Skeletal muscle satellite cell (primary cell): ENCODE data around the gene PALLD.

Experiments
- H3K27me3 ChIP-seq: 2 replicates; pipeline ENCODE4 v1.7.0; 2013; ENCODE audit warnings: low read length; ENCODE audit not compliant: control insufficient read depth, insufficient read depth
- H3K36me3 ChIP-seq: 2 replicates; pipeline ENCODE4 v1.7.0; 2013; ENCODE audit warnings: mild to moderate bottlenecking, control low read depth, low read length; ENCODE audit not compliant: insufficient read depth
- H3K4me1 ChIP-seq: 2 replicates; pipeline ENCODE4 v1.7.0; 2013; ENCODE audit warnings: low read length; ENCODE audit not compliant: control insufficient read depth, insufficient read depth
- H3K4me2 ChIP-seq: 2 replicates; pipeline ENCODE4 v1.7.0; 2013; ENCODE audit warnings: mild to moderate bottlenecking, low read length
- H3K4me3 ChIP-seq: 2 replicates; pipeline ENCODE4 v1.7.0; 2013; ENCODE audit warnings: low read length
- H3K9ac ChIP-seq: 2 replicates; pipeline ENCODE4 v1.7.0; 2013; ENCODE audit warnings: mild to moderate bottlenecking, low read depth, low read length, moderate library complexity
- H3K9me3 ChIP-seq: replicated peaks from 2 replicates; pipeline ENCODE4 v1.7.0; 2013; ENCODE audit warnings: mild to moderate bottlenecking, control low read depth, low read length

PALLD gene

DNA sequence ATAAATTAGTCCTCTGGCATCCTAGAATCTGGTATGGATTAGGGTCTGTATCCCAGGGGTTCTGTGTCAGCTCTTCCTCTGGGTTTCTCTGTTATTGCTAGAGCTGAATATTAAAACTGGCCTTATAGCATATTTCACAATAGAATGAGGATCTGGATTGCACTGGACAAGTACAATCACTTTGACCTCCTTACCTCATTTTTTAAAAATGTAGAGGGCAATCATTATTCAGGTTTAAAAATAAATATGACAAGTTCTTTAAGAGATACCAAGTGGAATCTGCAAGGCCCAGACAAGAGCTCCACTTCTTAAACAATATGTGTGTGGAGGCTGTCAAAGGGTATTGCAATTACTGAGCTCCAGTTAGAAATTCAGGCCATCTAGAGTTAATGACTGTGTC, 1.4 kb downstream of the PALLD start:
- Histone ChIP-seq H3K36me3 (no peaks in the 10 kb centered on the region), H3K4me3 (no peak overlapping the region), H3K9ac (peak overlapping the region; percentile 65), H3K9me3 (no peaks in the 10 kb centered on the region), H3K27me3 (no peaks in the 10 kb centered on the region), H3K4me1 (peaks cover 15% of the 10 kb centered on the region), H3K4me2 (peak overlapping the region; percentile 26)

DNA sequence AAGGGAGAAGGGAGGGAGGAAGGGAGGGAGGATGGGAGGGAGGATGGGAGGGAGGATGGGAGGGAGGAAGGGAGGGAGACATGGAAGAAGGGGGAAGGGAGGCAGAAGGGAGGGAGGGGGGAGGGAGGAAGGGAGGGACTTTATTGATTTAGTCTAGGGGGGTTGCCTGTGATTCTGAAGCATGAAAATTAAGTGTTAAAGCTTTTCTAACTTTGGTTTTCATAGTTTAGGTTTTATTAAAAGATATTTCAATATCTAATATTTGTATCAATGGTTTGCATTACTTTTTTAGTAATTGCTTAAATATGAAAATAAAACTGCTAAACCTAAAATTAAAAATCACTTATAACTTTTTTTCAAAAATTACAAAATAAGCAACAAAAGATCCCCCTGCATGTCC, 2.4 kb downstream of the PALLD start:
- Histone ChIP-seq H3K36me3 (no peaks in the 10 kb centered on the region), H3K27me3 (no peaks in the 10 kb centered on the region), H3K9me3 (no peaks in the 10 kb centered on the region), H3K4me3 (no peak overlapping the region), H3K4me1 (peaks cover 15% of the 10 kb centered on the region), H3K4me2 (no peak overlapping the region), H3K9ac (no peak overlapping the region)

- no peaks in the 10 kb centered on the region for H3K27me3 ChIP-seq
- no peak overlapping the region for H3K4me2 ChIP-seq
- no peaks in the 10 kb centered on the region for H3K9me3 ChIP-seq
- H3K36me3 ChIP-seq, result no peaks in the 10 kb centered on the region
- peaks cover 15% of the 10 kb centered on the region for H3K4me1 ChIP-seq
- no peak overlapping the region for H3K9ac ChIP-seq
- H3K4me3 ChIP-seq, result no peak overlapping the region
Measured at GRCh38 chr4:168501407-168501806, 4.6 kb downstream of the PALLD start.

DNA sequence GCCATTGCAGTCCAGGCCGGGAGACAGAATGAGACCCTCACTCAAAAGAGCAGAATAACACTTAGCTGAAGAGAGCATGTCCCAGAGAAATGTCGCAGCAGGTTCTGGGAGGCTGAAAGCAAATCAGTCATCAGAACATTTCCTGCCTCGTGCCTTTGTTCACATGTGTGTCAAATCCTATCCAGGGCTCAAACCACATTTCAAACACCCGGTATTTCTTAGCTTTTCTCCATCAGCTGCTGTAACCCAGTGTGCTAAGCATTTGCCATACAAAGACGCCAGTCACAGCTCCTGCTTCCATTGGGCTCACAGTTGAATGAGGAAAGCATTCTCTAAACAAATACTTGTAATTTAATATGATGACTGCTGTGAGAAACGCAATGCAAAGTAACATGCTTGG, 6.0 kb downstream of the PALLD start:
- peaks cover 8% of the 10 kb centered on the region for H3K4me1 ChIP-seq
- H3K4me2 ChIP-seq, result no peak overlapping the region
- H3K9me3 ChIP-seq, result no peaks in the 10 kb centered on the region
- no peak overlapping the region for H3K9ac ChIP-seq
- no peaks in the 10 kb centered on the region for H3K36me3 ChIP-seq
- H3K4me3 ChIP-seq, result no peak overlapping the region
- no peaks in the 10 kb centered on the region for H3K27me3 ChIP-seq

DNA sequence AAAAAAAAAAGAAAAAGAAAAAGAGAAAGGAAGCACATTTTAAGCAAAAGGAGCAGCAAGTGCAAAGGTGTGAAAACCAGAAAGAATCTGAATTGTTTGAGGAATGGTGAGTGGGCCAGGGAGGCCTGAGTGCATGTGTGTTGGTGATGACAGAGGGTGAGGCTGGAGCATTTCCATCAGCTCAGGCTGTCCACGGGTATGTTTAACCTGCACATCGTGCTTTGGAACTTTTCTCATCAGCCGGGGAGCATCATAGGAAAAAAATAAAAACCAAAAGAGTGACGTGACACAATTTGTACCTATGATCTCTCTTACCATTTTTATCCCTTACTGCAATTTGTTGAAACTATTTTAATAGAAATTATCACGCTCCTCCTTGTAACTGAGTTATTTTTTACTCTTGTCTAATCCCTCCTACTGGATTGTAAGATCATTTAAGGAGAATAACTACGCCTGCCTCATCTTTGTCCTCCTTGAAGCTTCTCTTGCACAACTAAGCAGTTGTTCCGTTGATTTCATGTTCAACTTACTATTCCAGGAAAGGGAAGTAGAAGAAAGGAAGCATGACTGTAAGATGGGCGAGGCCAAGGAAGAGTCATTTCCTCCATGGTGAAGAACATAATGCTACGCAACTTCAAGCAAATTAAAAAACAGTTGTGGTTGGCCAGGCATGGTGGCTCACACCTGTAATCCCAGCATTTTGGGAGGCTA, 7.0 kb downstream of the PALLD start:
- Histone ChIP-seq H3K4me2 (no peak overlapping the region), H3K27me3 (no peaks in the 10 kb centered on the region), H3K9me3 (no peaks in the 10 kb centered on the region), H3K4me1 (no peaks in the 10 kb centered on the region), H3K36me3 (no peaks in the 10 kb centered on the region), H3K4me3 (no peak overlapping the region), H3K9ac (no peak overlapping the region)

DNA sequence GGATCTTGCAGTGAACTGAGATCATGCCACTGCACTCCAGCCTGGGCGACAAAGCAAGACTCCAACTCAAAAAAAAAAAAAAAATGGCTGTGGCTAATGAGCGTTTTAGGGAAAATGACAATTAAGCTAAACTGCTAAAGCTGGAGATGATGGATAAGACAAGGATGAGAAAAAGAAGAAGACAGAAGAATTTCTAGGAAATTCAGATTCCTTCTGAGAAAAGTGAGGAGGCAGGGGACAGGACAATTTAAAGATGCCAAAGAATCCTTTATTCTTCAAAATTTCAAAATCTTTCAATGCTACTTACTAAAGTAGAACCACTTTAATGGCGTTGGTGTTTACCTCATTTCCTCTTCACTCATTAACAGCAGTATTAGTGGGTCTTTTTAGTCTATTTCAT, 7.7 kb downstream of the PALLD start:
- no peak overlapping the region for H3K4me2 ChIP-seq
- no peaks in the 10 kb centered on the region for H3K9me3 ChIP-seq
- no peaks in the 10 kb centered on the region for H3K27me3 ChIP-seq
- H3K9ac ChIP-seq, result no peak overlapping the region
- no peaks in the 10 kb centered on the region for H3K4me1 ChIP-seq
- no peak overlapping the region for H3K4me3 ChIP-seq
- H3K36me3 ChIP-seq, result no peaks in the 10 kb centered on the region

GRCh38 chr4:168506014-168506413, 9.2 kb downstream of the PALLD start:
- no peak overlapping the region for H3K9ac ChIP-seq
- H3K4me2 ChIP-seq, result no peak overlapping the region
- no peaks in the 10 kb centered on the region for H3K9me3 ChIP-seq
- no peak overlapping the region for H3K4me3 ChIP-seq
- H3K27me3 ChIP-seq, result no peaks in the 10 kb centered on the region
- H3K36me3 ChIP-seq, result no peaks in the 10 kb centered on the region
- H3K4me1 ChIP-seq, result no peaks in the 10 kb centered on the region

GRCh38 chr4:168507178-168507815, 10.4 kb downstream of the PALLD start:
- Histone ChIP-seq H3K4me2 (no peak overlapping the region), H3K36me3 (no peaks in the 10 kb centered on the region), H3K4me3 (no peak overlapping the region), H3K9ac (no peak overlapping the region), H3K9me3 (no peaks in the 10 kb centered on the region), H3K27me3 (no peaks in the 10 kb centered on the region), H3K4me1 (no peaks in the 10 kb centered on the region)

DNA sequence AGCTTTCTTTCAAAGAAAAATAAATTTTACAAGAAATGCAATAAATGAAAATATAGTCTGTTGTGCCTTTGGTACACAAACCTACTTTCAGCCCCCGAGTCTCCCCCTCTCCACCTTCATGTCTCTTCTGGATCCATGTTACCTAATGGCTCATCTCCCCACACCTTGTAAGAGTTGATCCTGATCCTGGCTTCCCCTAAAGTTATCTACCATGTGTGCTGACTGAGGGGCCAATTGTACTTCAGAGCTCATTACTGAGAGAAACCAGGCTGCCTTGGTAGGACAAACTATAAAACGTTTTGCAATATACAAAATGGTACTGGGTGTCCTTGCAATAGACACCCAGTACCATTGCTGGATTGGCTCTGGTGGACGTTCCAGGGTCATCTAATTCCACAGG, 11.8 kb downstream of the PALLD start:
- Histone ChIP-seq H3K4me2 (no peak overlapping the region), H3K27me3 (no peaks in the 10 kb centered on the region), H3K9ac (no peak overlapping the region), H3K4me1 (no peaks in the 10 kb centered on the region), H3K9me3 (no peaks in the 10 kb centered on the region), H3K36me3 (no peaks in the 10 kb centered on the region), H3K4me3 (no peak overlapping the region)

DNA sequence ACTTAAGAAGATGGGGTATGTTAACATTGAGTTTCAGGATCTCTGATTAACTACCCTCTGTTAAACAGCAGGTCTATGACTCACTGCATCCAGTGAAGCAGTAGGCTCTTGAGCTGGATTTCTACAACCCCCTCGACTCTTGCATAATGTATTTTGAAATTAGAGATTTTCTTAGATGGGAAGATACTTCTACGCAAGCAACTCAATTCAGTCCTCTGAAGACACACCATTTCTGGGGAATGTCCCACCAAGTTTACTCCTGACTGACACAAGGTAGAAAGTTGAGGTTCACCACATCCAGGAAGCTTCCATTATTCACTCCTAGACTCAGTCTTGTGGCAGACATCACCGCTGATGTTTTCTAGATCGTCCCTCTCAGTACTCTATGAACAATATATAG, 12.9 kb downstream of the PALLD start:
- no peaks in the 10 kb centered on the region for H3K36me3 ChIP-seq
- H3K4me2 ChIP-seq, result no peak overlapping the region
- H3K4me3 ChIP-seq, result no peak overlapping the region
- H3K4me1 ChIP-seq, result no peaks in the 10 kb centered on the region
- no peaks in the 10 kb centered on the region for H3K9me3 ChIP-seq
- H3K9ac ChIP-seq, result no peak overlapping the region
- no peaks in the 10 kb centered on the region for H3K27me3 ChIP-seq

DNA sequence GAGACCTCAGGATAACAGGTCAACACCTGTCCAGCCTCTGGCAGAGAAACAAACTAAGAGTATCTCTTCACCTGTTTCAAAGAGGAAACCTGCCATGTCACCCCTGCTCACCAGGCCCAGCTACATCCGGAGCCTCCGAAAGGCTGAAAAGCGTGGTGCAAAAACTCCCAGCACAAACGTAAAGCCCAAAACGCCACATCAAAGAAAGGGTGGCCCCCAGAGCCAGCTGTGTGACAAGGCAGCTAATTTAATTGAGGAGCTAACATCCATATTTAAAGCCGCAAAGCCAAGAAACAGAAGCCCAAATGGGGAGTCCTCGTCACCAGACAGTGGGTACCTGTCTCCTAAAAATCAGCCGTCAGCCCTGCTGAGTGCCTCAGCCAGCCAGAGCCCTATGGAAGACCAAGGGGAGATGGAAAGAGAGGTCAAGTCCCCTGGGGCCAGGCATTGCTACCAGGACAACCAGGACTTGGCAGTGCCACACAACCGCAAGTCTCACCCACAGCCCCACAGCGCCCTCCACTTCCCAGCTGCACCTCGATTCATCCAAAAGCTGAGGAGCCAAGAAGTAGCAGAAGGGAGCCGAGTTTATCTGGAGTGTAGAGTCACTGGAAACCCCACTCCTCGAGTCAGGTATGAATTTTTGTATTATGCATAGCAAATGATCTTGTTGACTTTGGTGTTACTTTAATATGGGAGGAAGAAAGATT, 15.1 kb downstream of the PALLD start:
- Histone ChIP-seq H3K4me1 (peaks cover 11% of the 10 kb centered on the region), H3K4me3 (no peak overlapping the region), H3K9ac (no peak overlapping the region), H3K4me2 (no peak overlapping the region), H3K9me3 (no peaks in the 10 kb centered on the region), H3K36me3 (no peaks in the 10 kb centered on the region), H3K27me3 (no peaks in the 10 kb centered on the region)
